Small intestine (tissue), 7 donors: ENCODE data around the gene GOLGA8S. TPM values are rescaled to one million over a fixed set of nuclear protein-coding genes. Genes with fewer than 3 reads are reported as not detected.
"Not testable (repeated sequence)": the region's sequence is repeated elsewhere in the genome, so short reads cannot be mapped to it uniquely, and the experiment has no call there.

Experiments
- DNase-seq, 2 donors: peaks; one replicate each; pipeline versions ENCODE4 v3.0.0 to v3.0.0-alpha.2; 2013
- FAIRE-seq: peaks from 2 replicates; lab custom pipeline; 2012; peaks lifted over from hg19 to GRCh38; lab: Jason Lieb, UNC
- H3K27ac ChIP-seq, 3 donors: one replicate each; pipeline ENCODE4 v1.5.1; 2013; ENCODE audit warnings: low read length in 2 of 3, mild to moderate bottlenecking in 2 of 3, control low read depth in 1 of 3, inconsistent platforms in 1 of 3, low read depth in 1 of 3, moderate library complexity in 1 of 3
- H3K27me3 ChIP-seq, 3 donors: one replicate each; pipeline ENCODE4 v1.6.1; 2013; ENCODE audit warnings: low read length in 3 of 3, inconsistent platforms in 1 of 3; ENCODE audit not compliant: control insufficient read depth in 3 of 3, insufficient read depth in 3 of 3
- H3K36me3 ChIP-seq, 3 donors: one replicate each; pipeline ENCODE4 v1.6.1; 2013; ENCODE audit warnings: low read length in 3 of 3, inconsistent platforms in 1 of 3, low read depth in 1 of 3, mild to moderate bottlenecking in 1 of 3, moderate library complexity in 1 of 3; ENCODE audit not compliant: control insufficient read depth in 3 of 3, insufficient read depth in 2 of 3
- H3K4me1 ChIP-seq, 3 donors: one replicate each; pipeline ENCODE4 v1.6.1; 2013; ENCODE audit warnings: low read length in 2 of 3, inconsistent platforms in 1 of 3, low read depth in 1 of 3, mild to moderate bottlenecking in 1 of 3, moderate library complexity in 1 of 3; ENCODE audit not compliant: control insufficient read depth in 3 of 3, insufficient read depth in 2 of 3
- H3K4me3 ChIP-seq, 3 donors: one replicate each; pipeline ENCODE4 v1.5.1; 2013; ENCODE audit warnings: low read length in 3 of 3, control low read depth in 1 of 3, inconsistent platforms in 1 of 3, low read depth in 1 of 3, mild to moderate bottlenecking in 1 of 3, moderate library complexity in 1 of 3
- H3K9me3 ChIP-seq, 2 donors: one replicate each; pipeline ENCODE4 v1.6.1; 2013; ENCODE audit warnings: low read depth in 1 of 2, low read length in 1 of 2; ENCODE audit not compliant: control insufficient read depth in 2 of 2, insufficient read depth in 1 of 2
- WGBS, 3 donors: extraction: QIAGEN DNeasy Blood & Tissue Kit; methylation state at CpG; one replicate each; pipeline ENCODE4 v1.1.7; 2013; 5-methylcytosine and 5-hydroxymethylcytosine counted together
- polyA plus RNA-seq, 4 donors: library from polyadenylated mRNA; stranded (reverse) in 3 of 4; unstranded in 1 of 4; fragments of 200-250 nt in 3 of 4; fragments of 120-200 nt in 1 of 4; gene quantifications; one replicate each; pipeline versions ENCODE4 v1.2.1 to v1.2.3, GENCODE V29; 2013
- donor health status: healthy with polysubstance abuse.
- donor health status: control.
- donor health status: control.
- donor health status: Bipolar disorder and iron deficiency.
- donor health status: healthy.

Gene GOLGA8S
- polyA plus RNA-seq, 4 donors = 0.01 to 0.16 TPM; not detected in 2

GRCh38 chr15:23385886-23386430, 31.4 kb downstream of the GOLGA8S start:
- no peak for DNase-seq
- no peaks in the 10 kb centered on the region for H3K27me3 ChIP-seq
- H3K27ac ChIP-seq = no peak overlapping the region
- WGBS, 3 donors = 68 to 78% (median 72%) methylated on average over 11 of the region's 11 CpGs
- H3K36me3 ChIP-seq = no peaks in the 10 kb centered on the region
- no peaks in the 10 kb centered on the region for H3K4me1 ChIP-seq
- H3K9me3 ChIP-seq = no peaks in the 10 kb centered on the region
- no peak overlapping the region for H3K4me3 ChIP-seq
- FAIRE-seq = no peak

- no peaks in the 10 kb centered on the region for H3K9me3 ChIP-seq
- no peaks in the 10 kb centered on the region for H3K27me3 ChIP-seq
- no peaks in the 10 kb centered on the region for H3K4me1 ChIP-seq
- WGBS, 3 donors = 58 to 65% (median 60%) methylated on average over 6 of the region's 6 CpGs
- DNase-seq = no peak
- H3K4me3 ChIP-seq = no peak overlapping the region
- FAIRE-seq = no peak
- no peak overlapping the region for H3K27ac ChIP-seq
- no peaks in the 10 kb centered on the region for H3K36me3 ChIP-seq
These were observed 33.2 kb downstream of the GOLGA8S start for GRCh38 chr15:23387621-23388190.

- DNase-seq (no peak), FAIRE-seq (no peak)
- H3K9me3 ChIP-seq = peaks cover 0 to 8% of the 10 kb centered on the region in 2 donors
- WGBS, 3 donors = 63 to 73% (median 72%) methylated on average over 15 of the region's 15 CpGs
- H3K27me3 ChIP-seq = no peaks in the 10 kb centered on the region
- H3K4me3 ChIP-seq = no peak overlapping the region
- H3K27ac ChIP-seq = no peak overlapping the region
- H3K36me3 ChIP-seq = no peaks in the 10 kb centered on the region
- H3K4me1 ChIP-seq = no peaks in the 10 kb centered on the region
These were observed 40.6 kb downstream of the GOLGA8S start for GRCh38 chr15:23395030-23395692.

GRCh38 chr15:23395832-23396231, 41.3 kb downstream of the GOLGA8S start:
- Histone ChIP-seq H3K9me3 (peaks cover 0 to 8% of the 10 kb centered on the region in 2 donors), H3K27ac (no peak overlapping the region), H3K27me3 (no peaks in the 10 kb centered on the region), H3K4me3 (no peak overlapping the region), H3K4me1 (no peaks in the 10 kb centered on the region), H3K36me3 (no peaks in the 10 kb centered on the region)
- FAIRE-seq (no peak), DNase-seq (no peak)
- 56 to 69% (median 63%) methylated on average over 5 of the region's 5 CpGs for WGBS, 3 donors

- Histone ChIP-seq H3K4me1 (no peaks in the 10 kb centered on the region), H3K27ac (no peak overlapping the region), H3K36me3 (no peaks in the 10 kb centered on the region), H3K27me3 (no peaks in the 10 kb centered on the region), H3K9me3 (peaks cover 0 to 8% of the 10 kb centered on the region in 2 donors), H3K4me3 (no peak overlapping the region)
- DNase-seq = no peak
- 62 to 74% (median 73%) methylated on average over 7 of the region's 7 CpGs for WGBS, 3 donors
- no peak for FAIRE-seq
These were observed 43.2 kb downstream of the GOLGA8S start for GRCh38 chr15:23397779-23398178.

- FAIRE-seq, H3K4me1 ChIP-seq, H3K4me3 ChIP-seq, DNase-seq, H3K36me3 ChIP-seq, H3K27me3 ChIP-seq, H3K9me3 ChIP-seq, H3K27ac ChIP-seq: not testable (repeated sequence)
- WGBS, 3 donors = 92 to 97% (median 94%) methylated on average over 4 of the region's 4 CpGs
These were observed 43.8 kb downstream of the GOLGA8S start for GRCh38 chr15:23398357-23398756.

GRCh38 chr15:23399207-23399606, 44.7 kb downstream of the GOLGA8S start:
- not testable (repeated sequence) for DNase-seq, H3K9me3 ChIP-seq, H3K36me3 ChIP-seq, H3K27ac ChIP-seq, H3K4me3 ChIP-seq, H3K4me1 ChIP-seq, FAIRE-seq, H3K27me3 ChIP-seq
- WGBS, 3 donors = 68 to 78% (median 70%) methylated on average over 5 of the region's 5 CpGs

- H3K27ac ChIP-seq = no peak overlapping the region
- no peaks in the 10 kb centered on the region for H3K27me3 ChIP-seq
- no peaks in the 10 kb centered on the region for H3K36me3 ChIP-seq
- no peak overlapping the region for H3K4me3 ChIP-seq
- peaks cover 0 to 8% of the 10 kb centered on the region in 2 donors for H3K9me3 ChIP-seq
- H3K4me1 ChIP-seq = no peaks in the 10 kb centered on the region
- WGBS, 3 donors = 66 to 72% (median 71%) methylated on average over 8 of the region's 8 CpGs
- DNase-seq (no peak), FAIRE-seq (no peak)
These were observed 47.1 kb downstream of the GOLGA8S start for GRCh38 chr15:23401627-23402026.
